Stimulated activated naive CD4-positive, alpha-beta T cell treated with Interleukin-2 at 50 U/mL for 16 hours (primary cell): ENCODE results near the gene TMEM72.

Experiments
- DNase-seq: peaks from one replicate; lab custom pipeline; 2025; lab: John Stamatoyannopoulos, UW

Gene TMEM72

GRCh38 chr10:44955413-44956070 lies 44.4 kb downstream of the TMEM72 start:
- DNase-seq = no peak

- DNase-seq = no peak
Measured at GRCh38 chr10:44956226-44956625, 45.1 kb downstream of the TMEM72 start.

- no peak for DNase-seq
Measured at GRCh38 chr10:44956717-44957706, 45.9 kb downstream of the TMEM72 start.

GRCh38 chr10:44958196-44958897 lies 47.2 kb downstream of the TMEM72 start:
- DNase-seq = no peak

- no peak for DNase-seq
Measured at GRCh38 chr10:44958898-44959246, 47.7 kb downstream of the TMEM72 start.

DNA sequence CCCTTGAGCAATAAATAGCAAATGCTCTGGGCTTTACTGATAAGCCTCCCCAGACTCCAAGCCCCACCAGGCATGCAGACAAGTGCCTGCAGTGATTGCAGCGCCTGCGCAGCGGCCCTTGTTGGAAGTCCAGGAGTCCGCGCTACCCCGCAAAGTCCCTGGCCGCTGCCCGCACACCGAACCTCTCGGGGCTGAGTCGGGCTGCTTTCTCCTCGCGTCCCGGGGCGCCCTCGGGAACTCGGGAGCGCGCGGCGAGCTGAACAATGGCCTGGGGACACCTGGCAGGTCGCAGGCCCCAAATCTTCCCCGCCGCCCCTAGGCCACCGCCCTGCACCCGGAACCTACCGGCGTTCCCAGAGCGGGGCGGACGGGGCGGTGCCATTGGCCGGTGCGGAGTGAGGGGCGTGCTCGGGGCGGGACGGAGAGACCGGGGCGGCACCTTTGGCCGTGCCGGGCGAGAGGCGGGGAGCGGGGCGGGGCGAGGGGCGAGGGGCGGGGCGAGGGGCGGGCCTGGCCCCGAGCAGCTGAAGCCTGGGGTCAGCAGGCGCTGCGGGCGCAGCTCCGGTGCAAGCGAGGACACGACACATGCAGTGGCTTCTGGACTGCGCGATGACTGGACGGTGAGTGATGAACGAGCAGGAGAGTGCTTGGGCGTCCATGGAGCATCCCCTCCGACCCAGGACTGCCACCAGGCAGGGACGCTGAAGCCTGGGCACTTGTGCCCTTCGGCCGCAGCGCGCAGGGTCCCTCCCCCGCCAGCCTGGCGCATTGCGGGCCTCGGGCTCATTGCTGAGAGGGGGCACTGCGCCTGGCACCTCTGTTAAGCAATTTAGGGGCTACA lies 48.3 kb downstream of the TMEM72 start, which contains the start of gene RASSF4:
TSS of gene RASSF4 (plus strand) at position 556 of the 841 bp plus-strand sequence. CDS start 10,401 bp downstream, outside the sequence.
- DNase-seq = peak; percentile 92

- DNase-seq = no peak
Measured at GRCh38 chr10:44960088-44960460, 48.9 kb downstream of the TMEM72 start.

- no peak for DNase-seq
Measured at GRCh38 chr10:44960482-44961229, 49.5 kb downstream of the TMEM72 start.

DNA sequence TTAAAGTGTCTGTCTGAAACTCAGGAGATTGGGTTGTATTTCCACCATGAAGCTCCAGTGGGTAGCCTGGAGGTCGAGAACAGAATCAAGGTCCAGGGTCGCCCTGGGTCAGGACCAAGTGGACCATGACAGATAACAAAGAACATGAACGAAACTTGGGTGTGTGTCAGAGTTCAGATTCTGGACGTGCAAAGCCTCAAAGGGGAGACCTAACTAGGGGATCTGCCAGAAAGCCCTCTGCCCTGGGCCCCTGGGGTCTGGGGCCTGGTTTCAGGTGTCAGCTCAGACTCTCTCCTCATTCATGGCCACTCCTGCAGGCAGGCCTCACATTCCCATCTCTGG lies 50.1 kb downstream of the TMEM72 start:
- no peak for DNase-seq

DNA sequence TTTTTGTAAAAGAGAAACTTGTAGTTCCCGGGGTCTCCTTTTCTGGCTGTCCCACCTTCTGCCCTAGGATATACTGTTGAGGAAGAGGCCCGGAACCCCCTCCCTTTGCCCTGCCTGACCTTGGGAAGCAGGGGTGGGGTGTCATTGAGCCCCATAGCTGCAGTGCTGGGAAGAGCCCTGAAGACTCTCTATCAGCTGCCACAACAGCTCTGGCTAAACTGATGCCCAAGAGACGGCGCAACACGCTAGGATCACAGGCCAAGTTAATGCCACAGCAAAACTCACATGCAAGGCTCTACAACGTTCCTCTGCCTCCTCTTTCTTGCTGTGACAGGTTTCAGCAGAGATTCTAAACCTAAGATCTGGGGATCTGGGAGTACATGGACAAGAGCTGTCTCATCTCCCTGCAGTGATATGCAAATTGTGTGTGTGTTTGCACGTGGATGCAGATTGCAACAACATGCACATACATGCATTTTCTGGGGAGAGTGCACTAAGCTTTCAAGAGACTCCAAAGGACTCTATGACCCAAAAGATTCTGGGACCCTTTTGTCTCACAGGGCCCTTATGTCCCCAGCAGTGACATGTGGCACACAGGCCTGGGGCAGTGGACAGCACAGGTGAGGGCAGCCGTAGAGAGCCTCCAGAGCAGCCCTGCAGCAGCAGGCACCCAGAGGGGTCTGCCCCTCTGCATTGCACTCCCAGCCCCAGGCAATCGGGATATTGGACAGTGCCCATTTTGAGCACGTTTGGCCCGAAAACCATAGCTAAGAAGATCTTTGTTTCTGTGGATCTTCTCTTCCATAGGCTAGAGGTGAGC lies 51.0 kb downstream of the TMEM72 start:
- DNase-seq = no peak

GRCh38 chr10:44962870-44963738 lies 52.0 kb downstream of the TMEM72 start:
- no peak for DNase-seq

DNA sequence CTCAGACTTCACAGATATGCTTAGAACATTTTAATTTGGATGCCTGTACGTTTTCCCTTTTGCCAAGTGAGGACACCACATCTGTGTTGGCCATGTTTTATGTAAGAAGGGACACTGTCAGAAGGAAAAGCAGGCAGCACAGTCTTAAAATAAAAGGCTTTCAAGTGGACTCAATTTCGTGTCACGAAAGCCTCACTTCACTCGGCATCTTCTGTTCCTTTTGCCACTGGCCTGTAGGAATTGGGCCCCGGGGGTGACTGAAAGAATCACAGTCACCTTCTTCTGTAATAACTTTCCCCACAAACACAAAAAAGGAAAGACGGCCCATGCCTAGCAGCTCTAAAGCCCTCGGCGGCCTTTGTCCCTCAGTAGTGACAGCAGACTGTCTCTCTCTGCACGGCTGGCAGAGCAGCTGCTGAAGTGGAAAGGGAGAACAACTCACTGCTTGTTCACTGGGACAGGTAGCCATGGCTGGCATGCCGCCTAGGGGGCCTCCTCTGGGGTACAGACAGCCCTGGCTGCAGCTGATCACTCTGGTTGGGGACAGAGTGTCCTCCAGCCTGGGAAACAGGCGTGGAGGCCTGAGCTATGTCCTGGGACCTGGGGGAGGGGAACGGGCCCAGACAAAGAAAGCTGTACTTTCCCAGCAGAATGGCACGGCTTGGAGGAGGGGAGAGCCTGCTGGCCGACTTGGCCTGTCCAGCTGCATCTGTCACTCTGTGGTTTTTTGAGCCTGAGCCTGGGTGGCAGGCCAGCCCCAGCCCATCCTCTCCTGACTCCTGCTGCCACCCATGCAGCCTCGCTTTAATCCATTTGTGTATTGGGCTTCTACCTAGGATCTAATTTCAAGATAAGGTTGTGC lies 52.9 kb downstream of the TMEM72 start:
- no peak for DNase-seq

DNA sequence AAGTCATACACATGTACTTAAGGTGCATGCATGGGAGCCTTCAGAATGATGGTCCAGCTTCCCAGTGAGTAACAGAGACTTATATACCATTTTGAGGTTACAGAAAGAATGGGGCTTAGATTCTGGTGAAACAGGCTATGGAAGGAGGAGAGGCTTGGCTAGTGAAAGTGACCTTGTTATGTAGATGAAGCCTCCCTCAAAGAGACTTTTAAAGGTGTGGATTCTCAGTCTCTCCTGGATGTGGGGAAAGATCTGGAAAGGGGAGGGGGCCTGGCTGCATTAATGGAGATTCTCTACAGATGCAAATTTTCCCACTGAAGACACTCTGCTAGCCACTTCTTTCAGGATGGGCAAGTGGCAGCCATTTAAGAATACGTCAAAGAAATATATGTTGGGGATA lies 54.0 kb downstream of the TMEM72 start:
- DNase-seq = no peak

DNA sequence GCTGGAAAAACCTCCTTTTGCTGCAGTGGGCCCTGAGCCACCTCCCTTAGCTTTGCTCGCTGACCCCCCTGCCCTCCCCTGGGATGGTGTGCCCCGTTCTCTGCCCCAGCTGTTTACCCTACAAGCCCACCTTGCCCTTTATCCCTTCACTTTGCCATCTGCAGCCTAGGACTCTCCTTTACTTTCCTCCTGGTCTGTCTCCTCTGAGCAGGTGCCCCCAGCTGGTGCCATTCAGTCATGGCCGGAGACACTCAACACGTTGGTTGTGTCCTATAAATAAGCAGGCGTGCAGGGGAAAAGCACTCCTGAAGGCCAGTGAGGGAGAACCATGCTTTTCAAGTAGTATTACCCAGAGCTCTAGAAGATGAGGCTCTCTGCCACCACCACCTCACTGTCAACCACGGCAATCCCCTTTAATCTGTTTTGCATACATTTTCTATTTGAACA lies 54.5 kb downstream of the TMEM72 start:
- no peak for DNase-seq

GRCh38 chr10:44966129-44966815 lies 55.1 kb downstream of the TMEM72 start:
- no peak for DNase-seq

- DNase-seq = no peak
Measured at GRCh38 chr10:44966816-44967509, 55.8 kb downstream of the TMEM72 start.

- no peak for DNase-seq
Measured at GRCh38 chr10:44967616-44968015, 56.5 kb downstream of the TMEM72 start.
